ENCODE measurements around the gene NNT. TPM values are rescaled to one million over a fixed set of nuclear protein-coding genes. Genes with fewer than 3 reads are reported as not detected.

Gene NNT
- total and polyA plus RNA-seq, 2 of the 13 experiments (the other 11 are each of a cell fraction or from before 2014, with no cell fraction given), result 21.1 to 58.0 TPM

GRCh38 chr5:43602461-43603343, at the start of gene NNT (continued):
- TF ChIP-seq CERS6 (CRISPR knock-in tag; IDR thresholded peaks at IDR 0.05) (peak; percentile 66; the same call in 1 of the 2 replicates), GTF2F1 (IDR thresholded peaks at IDR 0.05; ENCODE audit: low read length) (no peak), ADNP (CRISPR knock-in tag; IDR thresholded peaks at IDR 0.05) (no peak), MEIS2 (CRISPR knock-in tag; IDR thresholded peaks at IDR 0.05) (peak; percentile 66; the same call in 1 of the 2 replicates), CCAR2 (optimal IDR thresholded peaks at IDR 0.05; ENCODE audit: low read depth, low read length) (no peak), THAP7 (CRISPR knock-in tag; IDR thresholded peaks at IDR 0.05) (no peak), MLLT10 (CRISPR knock-in tag; IDR thresholded peaks at IDR 0.05) (no peak), PATZ1 (CRISPR knock-in tag; IDR thresholded peaks at IDR 0.05) (peak; percentile 64), MXI1 (IDR thresholded peaks at IDR 0.05; ENCODE audit: borderline replicate concordance, low read depth, low read length) (peak; percentile 69; the same call in 1 of the 3 replicates), ERF (CRISPR knock-in tag; IDR thresholded peaks at IDR 0.05) (peak; percentile 81; the same call in 1 of the 2 replicates), ZBTB40 (IDR thresholded peaks at IDR 0.05) (no peak), ZBTB40 (CRISPR knock-in tag; IDR thresholded peaks at IDR 0.05) (peak; percentile 65; the same call in 1 of the 2 replicates), NFE2L1 (CRISPR knock-in tag; IDR thresholded peaks at IDR 0.05; ENCODE audit: borderline replicate concordance) (no peak), HNRNPUL1 (IDR thresholded peaks at IDR 0.05; ENCODE audit: low read depth, low read length) (no peak)

All from HepG2 (cell line).